ENCODE measurements around the gene RNF6. TPM values are rescaled to one million over a fixed set of nuclear protein-coding genes. Genes with fewer than 3 reads are reported as not detected.

Gene RNF6
- total RNA-seq, 2 experiments from 2014 or later, result 37.0 to 42.4 TPM

DNA sequence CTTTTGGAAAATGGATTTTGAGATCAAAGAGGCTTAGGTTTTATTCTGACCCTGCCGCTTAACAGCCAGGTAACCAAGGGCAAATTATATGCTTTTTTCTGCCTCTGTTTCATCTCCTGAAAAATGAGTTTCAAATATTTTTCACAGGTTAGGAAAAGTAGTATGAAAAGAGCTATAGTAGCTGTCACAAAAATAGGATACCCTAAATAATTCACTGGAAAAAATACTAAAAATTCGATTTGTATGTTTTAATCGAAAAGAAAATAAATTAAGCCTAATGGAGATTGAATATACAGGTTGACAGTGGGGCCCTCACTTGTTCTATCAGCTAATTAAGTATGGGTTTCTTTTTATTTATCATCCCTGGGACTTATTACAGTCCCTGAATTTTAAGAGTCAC, 58.3 kb downstream of the RNF6 start:
- H3K4me3 Mint-ChIP-seq, result no peak overlapping the region
- ATAC-seq (no peak), DNase-seq (no peak)
- ChIA-PET CTCF (interaction anchor here (0.6 to 0.8 kb wide), 2 partner anchors 21 to 39 kb away, joined by 3 read pairs; no protein-coding TSS in a partner anchor), POLR2A (no interaction called here)
- no peaks in the 10 kb centered on the region for H3K9me3 Mint-ChIP-seq (ENCODE audit: low read depth)
- no peak overlapping the region for H3K27ac Mint-ChIP-seq
- no peaks in the 10 kb centered on the region for H3K4me1 Mint-ChIP-seq
- H3K27me3 Mint-ChIP-seq, result peaks cover 2% of the 10 kb centered on the region
- intact Hi-C loops (cut with DNase I, micrococcal nuclease), result no loop called here
- no peaks in the 10 kb centered on the region for H3K36me3 Mint-ChIP-seq (ENCODE audit: low read depth)

Other genes with a start within 250 kb of the RNF6 start
- gene SHISA2, start 170.3 kb downstream of the RNF6 start, total RNA-seq, result under 1 TPM in 1 of 2 experiments, not detected in 1; 0.07 TPM
- 10 to 100 TPM; 17.4 to 24.3 TPM for gene CDK8, start 31.8 kb upstream of the RNF6 start, total RNA-seq

Measured in activated CD4-positive, alpha-beta T cell treated with anti-CD3 and anti-CD28 coated beads for 36 hours (primary cell).